GM12878 (cell line): Measurements from ENCODE around the gene GRIK4.

ENCODE experiments used
- NR2C1 ChIP-seq: fragments of 450-650 bp; IDR thresholded peaks from 2 replicates; pipeline ENCODE4 v1.6.1; 2017; ENCODE audit warnings: antibody characterized with exemption, mild to moderate bottlenecking, moderate library complexity
- POLR2AphosphoS5 ChIP-seq: IDR thresholded peaks from 2 replicates; pipeline ENCODE4 v1.6.1; 2011; ENCODE audit warnings: mild to moderate bottlenecking, low read length, inconsistent platforms
- TF ChIP-seq, protein P1 (sequence below): fragments of 450-650 bp; IDR thresholded peaks from 2 replicates; pipeline ENCODE4 v1.6.1; 2016; ENCODE audit warnings: mild to moderate bottlenecking
- TF ChIP-seq, protein P2 (sequence below), 3 experiments: IDR thresholded peaks in 2 of 3; conservative IDR thresholded peaks in 1 of 3; 2 replicates each; pipeline ENCODE4 v1.5.1; 2011; ENCODE audit warnings: low read depth in 3 of 3, low read length in 3 of 3, mild to moderate bottlenecking in 3 of 3, control low read depth in 2 of 3, moderate library complexity in 2 of 3, inconsistent platforms in 1 of 3, mixed read lengths in 1 of 3; ENCODE audit not compliant: control insufficient read depth in 2 of 3, insufficient read depth in 1 of 3; ENCODE audit errors: extremely low read depth in 1 of 3

DNA sequence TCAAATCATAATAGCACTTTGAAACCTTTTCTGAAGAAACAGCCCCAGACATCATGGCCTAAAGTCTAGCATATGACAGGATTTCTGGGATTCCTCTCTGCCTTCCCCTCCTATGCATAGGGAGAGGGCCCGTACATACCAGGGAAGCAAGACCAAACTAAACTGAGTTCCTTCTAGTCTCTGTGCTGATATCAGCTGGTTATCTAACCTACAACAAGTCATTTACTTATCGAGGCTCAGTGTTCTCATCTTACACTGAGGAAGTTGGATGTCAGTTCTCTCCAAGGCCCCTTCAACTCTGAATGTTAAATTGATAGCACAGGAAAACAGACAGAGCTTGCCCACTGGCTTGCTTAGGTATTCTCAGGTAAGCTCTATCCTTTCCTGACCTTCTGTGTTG is 17.0 kb upstream of the GRIK4 start:
- no peak for TF ChIP-seq NR2C1
- no peak for TF ChIP-seq POLR2AphosphoS5
- TF ChIP-seq, protein P1, sequence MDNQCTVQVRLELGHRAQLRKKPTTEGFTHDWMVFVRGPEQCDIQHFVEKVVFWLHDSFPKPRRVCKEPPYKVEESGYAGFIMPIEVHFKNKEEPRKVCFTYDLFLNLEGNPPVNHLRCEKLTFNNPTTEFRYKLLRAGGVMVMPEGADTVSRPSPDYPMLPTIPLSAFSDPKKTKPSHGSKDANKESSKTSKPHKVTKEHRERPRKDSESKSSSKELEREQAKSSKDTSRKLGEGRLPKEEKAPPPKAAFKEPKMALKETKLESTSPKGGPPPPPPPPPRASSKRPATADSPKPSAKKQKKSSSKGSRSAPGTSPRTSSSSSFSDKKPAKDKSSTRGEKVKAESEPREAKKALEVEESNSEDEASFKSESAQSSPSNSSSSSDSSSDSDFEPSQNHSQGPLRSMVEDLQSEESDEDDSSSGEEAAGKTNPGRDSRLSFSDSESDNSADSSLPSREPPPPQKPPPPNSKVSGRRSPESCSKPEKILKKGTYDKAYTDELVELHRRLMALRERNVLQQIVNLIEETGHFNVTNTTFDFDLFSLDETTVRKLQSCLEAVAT = no peak
- TF ChIP-seq, protein P2, sequence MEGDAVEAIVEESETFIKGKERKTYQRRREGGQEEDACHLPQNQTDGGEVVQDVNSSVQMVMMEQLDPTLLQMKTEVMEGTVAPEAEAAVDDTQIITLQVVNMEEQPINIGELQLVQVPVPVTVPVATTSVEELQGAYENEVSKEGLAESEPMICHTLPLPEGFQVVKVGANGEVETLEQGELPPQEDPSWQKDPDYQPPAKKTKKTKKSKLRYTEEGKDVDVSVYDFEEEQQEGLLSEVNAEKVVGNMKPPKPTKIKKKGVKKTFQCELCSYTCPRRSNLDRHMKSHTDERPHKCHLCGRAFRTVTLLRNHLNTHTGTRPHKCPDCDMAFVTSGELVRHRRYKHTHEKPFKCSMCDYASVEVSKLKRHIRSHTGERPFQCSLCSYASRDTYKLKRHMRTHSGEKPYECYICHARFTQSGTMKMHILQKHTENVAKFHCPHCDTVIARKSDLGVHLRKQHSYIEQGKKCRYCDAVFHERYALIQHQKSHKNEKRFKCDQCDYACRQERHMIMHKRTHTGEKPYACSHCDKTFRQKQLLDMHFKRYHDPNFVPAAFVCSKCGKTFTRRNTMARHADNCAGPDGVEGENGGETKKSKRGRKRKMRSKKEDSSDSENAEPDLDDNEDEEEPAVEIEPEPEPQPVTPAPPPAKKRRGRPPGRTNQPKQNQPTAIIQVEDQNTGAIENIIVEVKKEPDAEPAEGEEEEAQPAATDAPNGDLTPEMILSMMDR (IDR thresholded peaks at IDR 0.05 in 2 of 3, conservative IDR thresholded peaks at IDR 0.05 in 1 of 3; ENCODE audit: control insufficient read depth in 2 of 3, extremely low read depth in 1 of 3, insufficient read depth in 1 of 3, low read depth in 3 of 3, low read length in 3 of 3) = no peak
